ENCODE measurements around the gene ECM2. TPM values are rescaled to one million over a fixed set of nuclear protein-coding genes. Genes with fewer than 3 reads are reported as not detected.

ECM2 gene
- 0.10 to 0.16 TPM (median 0.15 TPM) in 5 replicates for total RNA-seq (2022; extraction: Qiagen RNA extraction)

DNA sequence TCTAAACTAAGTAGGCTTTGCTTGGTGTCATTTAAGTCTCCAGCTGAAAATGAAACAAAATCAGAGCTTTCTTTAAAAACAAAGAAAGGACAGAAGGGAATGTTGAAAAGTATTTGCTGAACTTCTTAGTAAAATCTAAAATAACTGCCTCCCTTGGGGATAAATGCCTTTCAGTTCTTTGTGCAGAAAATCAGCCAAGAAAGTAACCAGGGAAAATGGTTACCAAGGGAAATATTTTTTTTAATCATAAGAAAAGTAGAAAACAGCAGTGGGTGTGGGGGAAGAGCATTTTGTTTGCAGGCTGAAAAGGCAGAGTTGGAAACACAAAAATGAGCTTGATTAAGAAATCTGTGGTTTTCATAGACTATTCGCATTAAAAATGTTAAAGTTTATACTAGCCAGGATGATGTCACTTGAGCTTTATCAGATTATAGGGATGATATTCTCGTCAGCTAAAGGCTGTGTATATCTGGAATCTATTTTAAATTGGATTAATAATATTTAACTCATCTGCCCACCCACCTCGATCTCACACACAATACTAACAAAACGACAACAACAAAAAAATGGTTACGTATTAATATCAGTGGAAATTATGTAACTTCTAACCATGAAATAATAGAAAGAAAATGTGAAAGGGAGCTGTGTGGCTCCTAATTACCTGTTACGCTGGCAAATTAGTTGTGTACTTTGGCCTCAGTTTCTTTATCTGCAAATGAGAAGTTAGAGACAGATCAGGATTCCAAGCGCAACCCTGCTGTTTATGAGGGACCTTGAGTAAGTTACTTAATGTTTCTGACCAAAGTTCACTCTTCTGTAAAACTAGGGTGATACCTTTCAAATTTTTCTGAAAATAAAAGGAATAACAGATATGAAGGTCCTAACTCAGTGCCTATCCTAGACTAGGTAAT, at the start of gene ECM2:
TSS of gene ECM2 (minus strand) at position 51 of the 911 bp plus-strand sequence. CDS start 13,124 bp downstream, outside the sequence.

DNA sequence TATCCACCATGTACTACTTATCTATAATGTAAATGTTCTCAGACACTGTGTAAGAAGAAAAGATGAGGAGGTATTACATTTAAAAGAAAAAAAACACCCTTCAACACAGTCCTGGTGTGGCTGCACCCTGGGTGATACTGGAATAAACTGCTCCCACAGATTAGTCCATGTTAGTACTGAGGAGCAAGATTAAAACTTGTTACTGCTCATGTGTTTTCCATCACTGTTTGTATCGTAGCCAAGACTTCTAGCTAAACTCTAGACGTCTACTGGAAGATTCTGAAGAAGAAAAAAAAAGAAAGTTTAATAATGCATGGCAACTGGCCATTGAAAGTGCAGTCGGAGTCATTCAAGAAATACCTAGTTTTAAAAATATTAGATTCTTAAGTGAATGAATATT, 53.5 kb downstream of the ECM2 start, which contains the start of gene ASPN:
TSS of gene ASPN (minus strand) at position 178 of the 400 bp plus-strand sequence.

Other genes starting within 250 kb of the ECM2 start
- 93.7 to 109 TPM (median 95.5 TPM) in 5 replicates for gene IARS1, start 242.3 kb downstream of the ECM2 start, total RNA-seq (2022; extraction: Qiagen RNA extraction)
- 29.5 to 31.4 TPM (median 30.4 TPM) in 5 replicates for gene NOL8, start 210.6 kb downstream of the ECM2 start, total RNA-seq (2022; extraction: Qiagen RNA extraction)
- 7.1 to 9.0 TPM (median 7.6 TPM) in 5 replicates for gene CENPP, start 210.0 kb downstream of the ECM2 start, total RNA-seq (2022; extraction: Qiagen RNA extraction)
- gene OGN, start 131.4 kb downstream of the ECM2 start, total RNA-seq (2022; extraction: Qiagen RNA extraction), result not detected in 5 replicates
- gene OMD, start 111.5 kb downstream of the ECM2 start, total RNA-seq (2022; extraction: Qiagen RNA extraction), result not detected in 5 replicates
- not detected in 5 replicates for gene ASPN, start 53.5 kb downstream of the ECM2 start, total RNA-seq (2022; extraction: Qiagen RNA extraction)
- 12.5 to 14.6 TPM (median 14.1 TPM) in 5 replicates for gene IPPK, start 134.1 kb upstream of the ECM2 start, total RNA-seq (2022; extraction: Qiagen RNA extraction)
- gene BICD2, start 228.8 kb upstream of the ECM2 start, total RNA-seq (2022; extraction: Qiagen RNA extraction), result 26.6 to 35.2 TPM (median 34.0 TPM) in 5 replicates

All from A549 treated with Mapracorat at 1 μM for 4 hours (cell line).